H1 (cell line): Measurements from ENCODE around the gene CRABP1. TPM values are rescaled to one million over a fixed set of nuclear protein-coding genes. Genes with fewer than 3 reads are reported as not detected.

Source experiments
- CTCF ChIA-PET: fragments of 300-600 bp; sonication (Branson Sonifier 250); formaldehyde crosslinking; loops from one replicate; lab custom pipeline; 2021; ENCODE audit not compliant: partially characterized antibody; lab: Charles Lee
- POLR2A ChIA-PET: fragments of 300-600 bp; sonication (Branson Sonifier 250); formaldehyde crosslinking; loops from one replicate; lab custom pipeline; 2021; ENCODE audit warnings: inconsistent platforms; ENCODE audit not compliant: partially characterized antibody; lab: Charles Lee
- DNase-seq, 2 experiments: peaks; one replicate each; pipeline versions ENCODE4 v3.0.0 to v3.0.0-alpha.2; 2010 to 2022; ENCODE audit warnings: low spot score in 2 of 2, low read depth in 1 of 2, mixed read lengths in 1 of 2
- FAIRE-seq: peaks from 2 replicates; lab custom pipeline; 2011; peaks lifted over from hg19 to GRCh38; lab: Jason Lieb, UNC
- H2AFZ ChIP-seq: 2 replicates; pipeline ENCODE4 v1.8.1; 2012; ENCODE audit warnings: low read length, inconsistent platforms
- H2AK5ac ChIP-seq: 2 replicates; pipeline ENCODE4 v1.6.1; 2013; ENCODE audit warnings: low read depth, low read length
- H2BK120ac ChIP-seq: replicated peaks from 2 replicates; pipeline ENCODE3; 2013; ENCODE audit warnings: low read depth, low read length, inconsistent platforms
- H2BK12ac ChIP-seq: 2 replicates; pipeline ENCODE4 v1.6.1; 2013; ENCODE audit warnings: low read depth, low read length
- H2BK15ac ChIP-seq: 2 replicates; pipeline ENCODE4 v1.6.1; 2013; ENCODE audit warnings: low read length
- H2BK20ac ChIP-seq: 2 replicates; pipeline ENCODE4 v1.6.1; 2013; ENCODE audit warnings: low read length
- H2BK5ac ChIP-seq: 2 replicates; pipeline ENCODE4 v1.6.1; 2013; ENCODE audit warnings: low read depth, low read length
- H3K14ac ChIP-seq: 2 replicates; pipeline ENCODE4 v1.6.1; 2013; ENCODE audit warnings: inconsistent platforms; ENCODE audit not compliant: insufficient read length
- H3K18ac ChIP-seq: 2 replicates; pipeline ENCODE4 v1.6.1; 2013; ENCODE audit warnings: low read length; ENCODE audit errors: extremely low read depth
- H3K23ac ChIP-seq: 2 replicates; pipeline ENCODE4 v1.6.1; 2013; ENCODE audit warnings: inconsistent platforms; ENCODE audit not compliant: insufficient read length
- H3K23me2 ChIP-seq: 2 replicates; pipeline ENCODE4 v1.6.1; 2013; ENCODE audit warnings: low read depth, low read length
- H3K27ac ChIP-seq: 2 replicates; pipeline ENCODE4 v1.6.1; 2011; ENCODE audit warnings: low read depth, low read length, inconsistent platforms
- H3K27me3 ChIP-seq, 4 experiments: replicated peaks in 1 of 4; 1 replicate in 1 of 4; 2 replicates in 3 of 4; pipeline versions ENCODE4 v1.6.1 to v1.8.1; 2011 to 2013; ENCODE audit warnings: low read length in 3 of 4, mild to moderate bottlenecking in 3 of 4, inconsistent platforms in 2 of 4, mixed read lengths in 2 of 4, moderate library complexity in 1 of 4; ENCODE audit not compliant: control insufficient read depth in 3 of 4, insufficient read depth in 3 of 4; ENCODE audit errors: extremely low read depth in 1 of 4
- H3K36me3 ChIP-seq, 4 experiments: 2 replicates each; pipeline versions ENCODE4 v1.6.1 to v1.8.1; 2011 to 2013; ENCODE audit warnings: mild to moderate bottlenecking in 4 of 4, low read length in 3 of 4, moderate library complexity in 2 of 4, control low read depth in 1 of 4, inconsistent platforms in 1 of 4; ENCODE audit not compliant: insufficient read depth in 4 of 4, control insufficient read depth in 2 of 4
- H3K4ac ChIP-seq: replicated peaks from 2 replicates; pipeline ENCODE3; 2013; ENCODE audit warnings: low read length, low read depth, mixed read lengths, inconsistent platforms; ENCODE audit not compliant: insufficient read length
- H3K4me1 ChIP-seq, 4 experiments: replicated peaks in 1 of 4; 1 replicate in 1 of 4; 2 replicates in 3 of 4; pipeline versions ENCODE4 v1.6.1 to v1.8.1; 2011 to 2013; ENCODE audit warnings: low read length in 3 of 4, inconsistent platforms in 2 of 4, mixed read lengths in 1 of 4; ENCODE audit not compliant: insufficient read depth in 4 of 4, control insufficient read depth in 3 of 4
- H3K4me2 ChIP-seq, 2 experiments: 2 replicates each; pipeline versions ENCODE4 v1.6.1 to v1.8.1; 2011 to 2013; ENCODE audit warnings: low read depth in 2 of 2, low read length in 2 of 2, control low read depth in 1 of 2, inconsistent platforms in 1 of 2, mild to moderate bottlenecking in 1 of 2; ENCODE audit not compliant: insufficient read depth in 1 of 2
- H3K4me3 ChIP-seq, 4 experiments: fragments of 200-600, 300-600 bp in 1 of 4; sonication (generic), shearing (Covaris generic), sonication (Bioruptor Twin) in 1 of 4; 2 replicates each; pipeline versions ENCODE4 v1.5.1 to v1.8.1; 2011 to 2016; ENCODE audit warnings: low read length in 4 of 4, low read depth in 3 of 4, control low read depth in 2 of 4, inconsistent platforms in 2 of 4, mild to moderate bottlenecking in 2 of 4, mixed read lengths in 1 of 4, moderate library complexity in 1 of 4; ENCODE audit not compliant: insufficient read depth in 2 of 4; ENCODE audit errors: extremely low read depth in 1 of 4
- H3K56ac ChIP-seq: replicated peaks from 2 replicates; pipeline ENCODE3; 2013; ENCODE audit warnings: low read depth, mild to moderate bottlenecking, mixed read lengths, low read length, inconsistent platforms; ENCODE audit not compliant: insufficient read length
- H3K79me1 ChIP-seq: 2 replicates; pipeline ENCODE4 v1.6.1; 2013; ENCODE audit warnings: low read depth, low read length, control low read depth
- H3K79me2 ChIP-seq, 2 experiments: 2 replicates each; pipeline versions ENCODE4 v1.6.1 to v1.8.1; 2012 to 2013; ENCODE audit warnings: low read length in 2 of 2, mild to moderate bottlenecking in 2 of 2, inconsistent platforms in 1 of 2; ENCODE audit not compliant: insufficient read depth in 2 of 2, control insufficient read depth in 1 of 2
- H3K9ac ChIP-seq, 4 experiments: replicated peaks in 1 of 4; 1 replicate in 1 of 4; 2 replicates in 3 of 4; pipeline versions ENCODE4 v1.6.1 to v1.8.1; 2011 to 2013; ENCODE audit warnings: low read depth in 3 of 4, low read length in 3 of 4, control low read depth in 2 of 4, mild to moderate bottlenecking in 2 of 4, moderate library complexity in 2 of 4, inconsistent platforms in 1 of 4; ENCODE audit errors: extremely low read depth in 1 of 4
- H3K9me3 ChIP-seq, 2 experiments: 2 replicates each; pipeline versions ENCODE4 v1.6.1 to v1.8.1; 2012 to 2013; ENCODE audit warnings: mild to moderate bottlenecking in 2 of 2, moderate library complexity in 2 of 2, control low read depth in 1 of 2, inconsistent platforms in 1 of 2, low read depth in 1 of 2, low read length in 1 of 2, mixed read lengths in 1 of 2; ENCODE audit not compliant: insufficient read depth in 2 of 2
- H4K20me1 ChIP-seq, 2 experiments: replicated peaks in 1 of 2; 2 replicates each; pipeline versions ENCODE3 to v1.8.1; 2011 to 2013; ENCODE audit warnings: inconsistent platforms in 2 of 2, low read length in 2 of 2, mild to moderate bottlenecking in 1 of 2; ENCODE audit not compliant: insufficient read depth in 2 of 2, control insufficient read depth in 1 of 2
- H4K5ac ChIP-seq: 2 replicates; pipeline ENCODE4 v1.6.1; 2013; ENCODE audit warnings: low read length, low read depth, mixed read lengths, inconsistent platforms; ENCODE audit not compliant: insufficient read length
- H4K8ac ChIP-seq: 2 replicates; pipeline ENCODE4 v1.8.0; 2013; ENCODE audit warnings: mild to moderate bottlenecking, moderate library complexity, low read length, inconsistent platforms; ENCODE audit not compliant: insufficient read depth; ENCODE audit errors: extremely low read depth
- H4K91ac ChIP-seq: replicated peaks from 2 replicates; pipeline ENCODE3; 2013; ENCODE audit warnings: low read length, mixed read lengths, inconsistent platforms; ENCODE audit not compliant: insufficient read length
- KDM1A ChIP-seq: fragments of 200-600, 300-600 bp; sonication (generic); IDR thresholded peaks from 2 replicates; pipeline ENCODE4 v1.7.1; 2016; ENCODE audit warnings: mild to moderate bottlenecking, low read length, borderline replicate concordance
- NANOG ChIP-seq: IDR thresholded peaks from 2 replicates; pipeline ENCODE4 v1.6.1; 2011; ENCODE audit warnings: low read length, low read depth, mild to moderate bottlenecking, inconsistent platforms; ENCODE audit not compliant: insufficient read depth, poor library complexity, severe bottlenecking
- WGBS, 2 experiments: shearing (Covaris generic) in 1 of 2; methylation state at CpG; one replicate each; pipeline versions ENCODE4 v1.1.6 to v1.1.7; 2013 to 2015; ENCODE audit warnings: low lambda C conversion rate in 2 of 2, mixed read lengths in 2 of 2, inconsistent platforms in 1 of 2, low coverage in 1 of 2, missing lambda C conversion rate in 1 of 2; ENCODE audit not compliant: insufficient replicate concordance in 2 of 2, insufficient coverage in 1 of 2, insufficient read length in 1 of 2; ENCODE audit errors: extremely low coverage in 1 of 2, missing lambda C conversion rate in 1 of 2; 5-methylcytosine and 5-hydroxymethylcytosine counted together
- polyA plus RNA-seq, 7 experiments: library from polyadenylated mRNA; depleted of rRNA in 3 of 7; stranded (reverse) in 5 of 7; unstranded in 2 of 7; fragments of >200 nt in 5 of 7; fragments of 200-250 nt in 2 of 7; gene quantifications; 1 replicate in 5 of 7; 2 replicates in 1 of 7; 4 replicates in 1 of 7; pipeline versions ENCODE4 v1.2.1 to v1.2.3, GENCODE V29; 2011 to 2013; ENCODE audit warnings: missing spikeins in 2 of 7, mixed read lengths in 2 of 7
- total RNA-seq: library from RNA; stranded (reverse); fragmentation: NEBNext Ultra II Directional; extraction: Animal tissue kit (Norgen Biotek cat#: 25700); gene quantifications from 2 replicates; pipeline ENCODE4 v1.2.1, GENCODE V29; 2021

Gene CRABP1
- total and polyA plus RNA-seq, 2 of the 8 experiments (the other 6 are each of a cell fraction or from before 2014, with no cell fraction given) = 385 to 655 TPM

DNA sequence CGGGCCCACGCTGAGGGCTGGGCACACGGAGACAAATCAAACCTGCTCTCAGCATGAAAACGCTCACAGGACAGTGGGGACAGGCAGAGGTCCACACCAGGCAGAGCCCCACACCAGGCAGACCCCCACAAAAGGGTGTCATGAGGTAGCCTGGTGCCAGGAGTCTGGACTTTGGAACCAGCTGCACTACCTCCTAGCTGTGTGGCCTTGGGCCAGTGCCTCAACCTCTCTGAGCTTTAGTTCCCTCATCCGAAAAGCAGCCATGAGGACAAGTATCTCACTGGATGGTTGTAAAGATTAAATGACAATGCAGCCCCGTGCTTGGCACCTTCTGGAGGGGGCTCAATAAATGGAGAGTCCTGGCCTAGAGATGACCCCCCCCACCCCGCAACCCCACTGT, 16.5 kb upstream of the CRABP1 start:
- Histone ChIP-seq H3K4ac (no peak overlapping the region), H3K4me2 (no peak overlapping the region), H3K4me1 (peaks cover 8 to 19% (median 14%) of the 10 kb centered on the region in 4 experiments), H4K5ac (no peak overlapping the region), H2AK5ac (no peak overlapping the region), H3K56ac (no peak overlapping the region), H4K91ac (no peak overlapping the region), H3K79me2 (no peaks in the 10 kb centered on the region), H3K4me3 (no peak overlapping the region), H2BK5ac (no peak overlapping the region), H3K14ac (no peak overlapping the region), H3K18ac (no peak overlapping the region), H3K27me3 (no peaks in the 10 kb centered on the region), H3K23ac (no peak overlapping the region), H3K36me3 (no peaks in the 10 kb centered on the region), H3K9ac (no peak overlapping the region), H3K23me2 (no peaks in the 10 kb centered on the region), H3K9me3 (no peaks in the 10 kb centered on the region), H2BK15ac (no peak overlapping the region), H4K20me1 (no peaks in the 10 kb centered on the region), H2BK20ac (0 out of 2 replicates have a peak overlapping the region, but pooled peaks have one; percentile 1), H2AFZ (no peak overlapping the region), H2BK120ac (no peak overlapping the region), H3K27ac (no peak overlapping the region), H2BK12ac (0 out of 2 replicates have a peak overlapping the region, but pooled peaks have one; percentile 45), H3K79me1 (no peaks in the 10 kb centered on the region), H4K8ac (no peak overlapping the region)
- FAIRE-seq (no peak), DNase-seq (no peak)
- WGBS, 2 experiments = 94% methylated on average over 7 of the region's 7 CpGs; no CpG with 5 or more reads in 1 of the 2 experiments
- ChIA-PET POLR2A (interaction anchor here (1.2 to 2.7 kb wide), 3 partner anchors 17 to 24 kb away, joined by 4 to 15 read pairs (median 4); partner anchors contain the start of genes CRABP1 and SKIC8), CTCF (interaction anchor here (0.9 to 5.6 kb wide), 7 partner anchors 12 to 126 kb away, joined by 3 to 42 read pairs (median 9); partner anchors contain the start of gene CRABP1)
- TF ChIP-seq KDM1A = 0 out of 2 replicates have a peak, but pooled peaks have one; percentile 46
- TF ChIP-seq NANOG = no peak
